Measurements from ENCODE around the gene MRPL42.
"Not testable (repeated sequence)": the region's sequence is repeated elsewhere in the genome, so short reads cannot be mapped to it uniquely, and the experiment has no call there.

Gene MRPL42

DNA sequence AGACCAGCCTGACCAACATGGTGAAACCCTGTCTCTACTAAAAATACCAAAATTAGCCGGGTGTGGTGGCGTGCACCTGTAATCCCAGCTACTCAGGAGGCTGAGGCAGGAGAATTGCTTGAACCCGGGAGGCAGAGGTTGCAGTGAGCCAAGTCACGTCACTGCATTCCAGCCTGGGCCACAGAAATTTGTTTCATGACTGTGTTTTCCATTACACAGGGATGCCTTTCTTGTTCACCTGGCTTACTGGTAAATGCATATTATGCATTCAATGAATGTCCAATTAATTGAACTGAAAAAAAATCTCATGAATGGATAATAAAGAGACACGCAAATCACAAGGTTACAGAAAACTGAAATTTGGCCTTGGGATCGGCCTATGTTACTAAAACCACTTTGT, 35.3 kb upstream of the MRPL42 start:
- not testable (repeated sequence) for H3K27me3 ChIP-seq (ENCODE audit: insufficient read depth, low read length); H3K36me3 ChIP-seq (ENCODE audit: insufficient read depth, low read length); H3K4me3 ChIP-seq (ENCODE audit: low read depth, low read length); H3K27ac ChIP-seq (ENCODE audit: low read depth, low read length); H2AFZ ChIP-seq (ENCODE audit: low read length, unreplicated experiment)
- Histone ChIP-seq H3K79me2 (ENCODE audit: control insufficient read depth, insufficient read depth, low read length, unreplicated experiment) (peaks cover 97% of the 10 kb centered on the region), H3K4me1 (ENCODE audit: control insufficient read depth, insufficient read depth, low read length, unreplicated experiment) (peaks cover 34% of the 10 kb centered on the region)

DNA sequence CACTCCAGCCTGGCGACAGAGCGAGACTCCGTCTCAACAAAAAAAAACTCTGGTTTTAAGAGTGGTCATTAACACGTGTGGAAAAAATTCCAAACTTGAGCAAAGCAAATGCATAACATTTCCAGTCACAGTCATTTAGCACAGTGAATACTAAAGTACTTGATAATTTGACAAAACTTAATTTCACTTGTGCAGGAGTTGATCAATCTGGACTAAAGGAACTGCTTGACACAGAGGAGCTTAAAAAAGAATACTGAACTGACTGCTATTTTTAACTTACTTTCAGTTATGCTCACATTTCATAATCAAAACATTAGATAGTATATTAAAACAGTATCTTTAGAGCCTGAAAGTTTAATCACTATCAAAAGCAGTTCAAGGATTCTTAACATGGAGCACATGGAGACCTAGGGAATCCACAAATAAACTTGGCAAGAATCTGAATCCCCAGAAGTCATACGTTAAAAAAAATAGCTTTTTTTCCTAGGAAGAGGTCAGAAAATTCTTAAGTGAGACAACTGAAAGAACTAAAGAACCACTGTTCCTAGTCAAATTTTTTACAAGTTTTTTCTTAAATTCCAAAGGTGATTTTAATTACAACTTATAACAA, 33.0 kb upstream of the MRPL42 start:
- no peak overlapping the region for H2AFZ ChIP-seq (ENCODE audit: low read length, unreplicated experiment)
- H3K27ac ChIP-seq (ENCODE audit: low read depth, low read length), result no peak overlapping the region
- no peak overlapping the region for H3K4me3 ChIP-seq (ENCODE audit: low read depth, low read length)
- peaks cover 98% of the 10 kb centered on the region for H3K79me2 ChIP-seq (ENCODE audit: control insufficient read depth, insufficient read depth, low read length, unreplicated experiment)
- H3K4me1 ChIP-seq (ENCODE audit: control insufficient read depth, insufficient read depth, low read length, unreplicated experiment), result peaks cover 30% of the 10 kb centered on the region
- H3K36me3 ChIP-seq (ENCODE audit: insufficient read depth, low read length), result no peaks in the 10 kb centered on the region
- no peaks in the 10 kb centered on the region for H3K27me3 ChIP-seq (ENCODE audit: insufficient read depth, low read length)

- Histone ChIP-seq H3K27me3 (ENCODE audit: insufficient read depth, low read length) (no peaks in the 10 kb centered on the region), H3K79me2 (ENCODE audit: control insufficient read depth, insufficient read depth, low read length, unreplicated experiment) (peaks cover 84% of the 10 kb centered on the region), H3K36me3 (ENCODE audit: insufficient read depth, low read length) (no peaks in the 10 kb centered on the region), H3K4me3 (ENCODE audit: low read depth, low read length) (no peak overlapping the region), H3K4me1 (ENCODE audit: control insufficient read depth, insufficient read depth, low read length, unreplicated experiment) (peaks cover 50% of the 10 kb centered on the region), H3K27ac (ENCODE audit: low read depth, low read length) (no peak overlapping the region), H2AFZ (ENCODE audit: low read length, unreplicated experiment) (no peak overlapping the region)
These were observed 28.9 kb upstream of the MRPL42 start for GRCh38 chr12:93438266-93439050.

DNA sequence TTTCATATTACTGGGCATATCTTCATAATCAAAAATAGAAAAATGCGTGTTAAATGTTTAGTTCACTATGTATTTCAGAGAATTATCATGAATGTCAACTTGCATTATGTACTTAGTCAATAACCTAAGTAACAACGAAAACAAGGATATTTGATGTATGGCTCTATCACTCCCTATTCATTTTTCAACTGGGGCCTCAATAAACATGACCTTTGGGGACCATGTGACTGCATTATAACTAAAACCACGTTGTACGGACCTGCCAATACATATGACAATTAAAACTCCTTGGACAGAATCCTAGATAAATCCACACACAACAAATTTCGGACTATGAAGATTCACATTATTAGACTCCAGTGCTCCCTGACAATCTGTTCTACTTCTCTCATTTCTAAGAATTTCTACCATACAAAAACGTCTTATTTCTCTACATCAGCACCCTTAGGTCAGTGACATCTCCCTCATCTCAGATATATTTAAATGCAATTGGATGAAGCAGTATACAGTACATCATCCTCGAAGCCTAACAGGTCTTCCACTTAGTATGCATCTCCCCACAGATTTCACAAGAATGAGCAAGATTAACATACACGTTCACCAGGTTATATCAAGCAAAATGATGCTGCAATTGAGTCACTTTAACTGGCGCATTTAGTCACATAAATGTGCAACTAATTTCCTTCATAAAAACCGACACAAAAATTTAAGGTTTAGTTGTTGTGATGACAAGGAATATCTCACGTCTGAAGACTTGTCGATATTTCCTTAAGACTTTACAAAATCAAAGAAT, 27.1 kb upstream of the MRPL42 start:
- H3K4me3 ChIP-seq (ENCODE audit: low read depth, low read length), result peak overlapping the region; percentile 97
- H3K27ac ChIP-seq (ENCODE audit: low read depth, low read length), result peak overlapping the region; percentile 86; the same call in 1 of the 2 replicates
- H2AFZ ChIP-seq (ENCODE audit: low read length, unreplicated experiment), result no peak overlapping the region
- H3K27me3 ChIP-seq (ENCODE audit: insufficient read depth, low read length), result no peaks in the 10 kb centered on the region
- H3K79me2 ChIP-seq (ENCODE audit: control insufficient read depth, insufficient read depth, low read length, unreplicated experiment), result peaks cover 68% of the 10 kb centered on the region
- H3K4me1 ChIP-seq (ENCODE audit: control insufficient read depth, insufficient read depth, low read length, unreplicated experiment), result peaks cover 48% of the 10 kb centered on the region
- no peaks in the 10 kb centered on the region for H3K36me3 ChIP-seq (ENCODE audit: insufficient read depth, low read length)

- Histone ChIP-seq H3K4me3 (ENCODE audit: low read depth, low read length) (peak overlapping the region; percentile 97), H3K36me3 (ENCODE audit: insufficient read depth, low read length) (no peaks in the 10 kb centered on the region), H2AFZ (ENCODE audit: low read length, unreplicated experiment) (peak overlapping the region; percentile 84), H3K27me3 (ENCODE audit: insufficient read depth, low read length) (no peaks in the 10 kb centered on the region), H3K4me1 (ENCODE audit: control insufficient read depth, insufficient read depth, low read length, unreplicated experiment) (peaks cover 41% of the 10 kb centered on the region), H3K79me2 (ENCODE audit: control insufficient read depth, insufficient read depth, low read length, unreplicated experiment) (peaks cover 59% of the 10 kb centered on the region), H3K27ac (ENCODE audit: low read depth, low read length) (peak overlapping the region; percentile 86)
These were observed 26.2 kb upstream of the MRPL42 start for GRCh38 chr12:93441081-93441616.

DNA sequence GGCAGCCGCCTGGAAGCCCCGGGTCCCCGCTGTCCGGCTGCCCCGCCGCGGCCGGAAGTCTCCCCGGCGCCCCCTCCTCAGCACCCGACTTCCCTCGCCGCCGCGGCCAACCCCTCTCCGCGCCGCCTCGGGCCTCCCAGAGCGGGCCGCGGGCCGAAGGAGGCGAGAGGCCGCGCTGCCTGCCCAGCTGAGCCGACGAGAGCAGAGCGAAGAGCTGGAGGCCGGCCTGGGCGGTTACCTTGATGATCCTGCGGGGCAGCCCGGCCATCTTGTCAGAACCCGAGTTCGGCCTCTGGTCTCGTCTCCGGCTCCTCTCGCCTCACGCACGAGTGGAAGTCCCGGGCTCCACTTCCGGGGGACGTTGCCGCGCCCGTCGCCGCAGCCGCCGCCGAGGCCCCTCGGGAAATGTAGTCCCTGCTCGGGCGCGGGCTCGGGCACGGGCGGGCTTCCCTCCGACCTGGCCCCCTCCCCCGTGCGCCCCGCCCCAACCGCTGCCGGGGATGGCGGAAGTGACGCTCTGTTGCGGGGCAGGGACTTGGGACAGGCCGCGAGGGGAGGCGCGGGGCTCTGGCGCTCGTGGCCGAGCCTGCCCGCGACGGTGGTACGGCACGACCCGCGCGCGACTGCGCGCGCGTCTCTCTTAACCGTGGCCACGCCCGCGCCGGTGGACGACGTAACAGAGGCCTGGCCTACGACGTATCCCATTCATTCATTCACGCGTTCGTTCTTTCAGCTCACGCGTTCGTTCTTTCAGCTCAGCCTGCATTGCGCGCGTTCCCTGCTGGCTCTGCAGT, 25.5 kb upstream of the MRPL42 start, which contains the start of gene UBE2N:
UBE2N (minus strand) TSS at position 331 of the 794 bp plus-strand sequence; CDS start at position 268, 63 bp downstream.
- Histone ChIP-seq H2AFZ (ENCODE audit: low read length, unreplicated experiment) (peak within 1 kb of the TSS; percentile 97), H3K79me2 (ENCODE audit: control insufficient read depth, insufficient read depth, low read length, unreplicated experiment) (peaks cover 53% of the 10 kb centered on the region), H3K36me3 (ENCODE audit: insufficient read depth, low read length) (no peaks in the 10 kb centered on the region), H3K27me3 (ENCODE audit: insufficient read depth, low read length) (no peaks in the 10 kb centered on the region), H3K27ac (ENCODE audit: low read depth, low read length) (peak within 1 kb of the TSS; percentile 86), H3K4me1 (ENCODE audit: control insufficient read depth, insufficient read depth, low read length, unreplicated experiment) (peaks cover 36% of the 10 kb centered on the region), H3K4me3 (ENCODE audit: low read depth, low read length) (peak within 1 kb of the TSS; percentile 97)

GRCh38 chr12:93442411-93443340, 24.6 kb upstream of the MRPL42 start:
- Histone ChIP-seq H3K36me3 (ENCODE audit: insufficient read depth, low read length) (no peaks in the 10 kb centered on the region), H3K79me2 (ENCODE audit: control insufficient read depth, insufficient read depth, low read length, unreplicated experiment) (peaks cover 44% of the 10 kb centered on the region), H3K27me3 (ENCODE audit: insufficient read depth, low read length) (no peaks in the 10 kb centered on the region), H2AFZ (ENCODE audit: low read length, unreplicated experiment) (peak overlapping the region; percentile 97), H3K4me1 (ENCODE audit: control insufficient read depth, insufficient read depth, low read length, unreplicated experiment) (peaks cover 34% of the 10 kb centered on the region), H3K4me3 (ENCODE audit: low read depth, low read length) (peak overlapping the region; percentile 97), H3K27ac (ENCODE audit: low read depth, low read length) (peak overlapping the region; percentile 86)

DNA sequence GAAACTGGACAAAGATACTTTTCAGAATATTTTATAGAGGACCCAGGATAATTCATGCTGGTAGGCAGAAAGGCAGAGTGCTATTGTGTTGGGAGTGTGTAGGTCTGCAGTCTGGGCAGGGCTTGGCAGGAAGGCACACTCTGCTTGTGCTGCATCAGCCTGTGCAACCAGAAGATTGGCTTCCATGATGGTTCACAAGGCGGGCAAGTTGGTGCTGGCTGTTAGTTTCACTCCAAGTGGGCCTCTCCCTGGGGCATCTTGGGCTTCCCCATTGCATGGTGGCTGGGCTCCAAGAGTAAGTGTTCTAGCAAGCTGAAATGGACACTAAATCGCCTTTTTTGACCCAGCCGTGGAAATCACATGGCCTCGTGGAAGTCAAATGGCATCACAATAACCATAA, 23.7 kb upstream of the MRPL42 start:
- no peaks in the 10 kb centered on the region for H3K36me3 ChIP-seq (ENCODE audit: insufficient read depth, low read length)
- no peak overlapping the region for H3K27ac ChIP-seq (ENCODE audit: low read depth, low read length)
- no peaks in the 10 kb centered on the region for H3K27me3 ChIP-seq (ENCODE audit: insufficient read depth, low read length)
- H3K4me1 ChIP-seq (ENCODE audit: control insufficient read depth, insufficient read depth, low read length, unreplicated experiment), result peaks cover 30% of the 10 kb centered on the region
- H3K4me3 ChIP-seq (ENCODE audit: low read depth, low read length), result no peak overlapping the region; the same call in 1 of the 2 replicates
- H2AFZ ChIP-seq (ENCODE audit: low read length, unreplicated experiment), result no peak overlapping the region
- peaks cover 35% of the 10 kb centered on the region for H3K79me2 ChIP-seq (ENCODE audit: control insufficient read depth, insufficient read depth, low read length, unreplicated experiment)

GRCh38 chr12:93447555-93448290, 19.6 kb upstream of the MRPL42 start:
- H3K27ac ChIP-seq (ENCODE audit: low read depth, low read length), result no peak overlapping the region
- no peak overlapping the region for H2AFZ ChIP-seq (ENCODE audit: low read length, unreplicated experiment)
- no peak overlapping the region for H3K4me3 ChIP-seq (ENCODE audit: low read depth, low read length)
- peaks cover 3% of the 10 kb centered on the region for H3K79me2 ChIP-seq (ENCODE audit: control insufficient read depth, insufficient read depth, low read length, unreplicated experiment)
- H3K27me3 ChIP-seq (ENCODE audit: insufficient read depth, low read length), result no peaks in the 10 kb centered on the region
- H3K36me3 ChIP-seq (ENCODE audit: insufficient read depth, low read length), result no peaks in the 10 kb centered on the region
- peaks cover 9% of the 10 kb centered on the region for H3K4me1 ChIP-seq (ENCODE audit: control insufficient read depth, insufficient read depth, low read length, unreplicated experiment)
